ENCODE measurements around the gene PTH1R. TPM values are rescaled to one million over a fixed set of nuclear protein-coding genes. Genes with fewer than 3 reads are reported as not detected.

The PTH1R gene
- polyA plus RNA-seq, 3 donors from 2014 or later = not detected

DNA sequence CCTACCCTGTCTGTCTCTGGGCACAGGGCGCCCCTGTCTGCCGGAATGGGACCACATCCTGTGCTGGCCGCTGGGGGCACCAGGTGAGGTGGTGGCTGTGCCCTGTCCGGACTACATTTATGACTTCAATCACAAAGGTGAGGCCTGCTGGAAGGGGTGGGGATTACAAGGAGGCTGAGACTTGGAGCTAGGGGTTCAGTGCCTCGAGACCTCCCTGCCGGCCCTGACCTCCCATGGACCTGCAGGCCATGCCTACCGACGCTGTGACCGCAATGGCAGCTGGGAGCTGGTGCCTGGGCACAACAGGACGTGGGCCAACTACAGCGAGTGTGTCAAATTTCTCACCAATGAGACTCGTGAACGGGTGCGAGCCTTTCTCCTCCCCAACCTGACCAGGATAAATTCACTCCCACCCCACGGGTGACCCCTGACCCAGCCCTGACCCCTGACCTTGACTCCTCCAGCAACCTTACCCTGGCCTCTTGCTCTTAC, 20.4 kb downstream of the PTH1R start:
- DNase-seq = no peak
- Mint-ChIP-seq H3K4me3 (no peak overlapping the region), H3K4me1 (peaks cover 0 to 1% of the 10 kb centered on the region in 2 donors), H3K36me3 (no peaks in the 10 kb centered on the region), H3K27ac (no peak overlapping the region), H3K27me3 (ENCODE audit: low read depth in 3 of 3) (peaks cover 5 to 18% (median 7%) of the 10 kb centered on the region in 3 donors), H3K9me3 (no peaks in the 10 kb centered on the region)

DNA sequence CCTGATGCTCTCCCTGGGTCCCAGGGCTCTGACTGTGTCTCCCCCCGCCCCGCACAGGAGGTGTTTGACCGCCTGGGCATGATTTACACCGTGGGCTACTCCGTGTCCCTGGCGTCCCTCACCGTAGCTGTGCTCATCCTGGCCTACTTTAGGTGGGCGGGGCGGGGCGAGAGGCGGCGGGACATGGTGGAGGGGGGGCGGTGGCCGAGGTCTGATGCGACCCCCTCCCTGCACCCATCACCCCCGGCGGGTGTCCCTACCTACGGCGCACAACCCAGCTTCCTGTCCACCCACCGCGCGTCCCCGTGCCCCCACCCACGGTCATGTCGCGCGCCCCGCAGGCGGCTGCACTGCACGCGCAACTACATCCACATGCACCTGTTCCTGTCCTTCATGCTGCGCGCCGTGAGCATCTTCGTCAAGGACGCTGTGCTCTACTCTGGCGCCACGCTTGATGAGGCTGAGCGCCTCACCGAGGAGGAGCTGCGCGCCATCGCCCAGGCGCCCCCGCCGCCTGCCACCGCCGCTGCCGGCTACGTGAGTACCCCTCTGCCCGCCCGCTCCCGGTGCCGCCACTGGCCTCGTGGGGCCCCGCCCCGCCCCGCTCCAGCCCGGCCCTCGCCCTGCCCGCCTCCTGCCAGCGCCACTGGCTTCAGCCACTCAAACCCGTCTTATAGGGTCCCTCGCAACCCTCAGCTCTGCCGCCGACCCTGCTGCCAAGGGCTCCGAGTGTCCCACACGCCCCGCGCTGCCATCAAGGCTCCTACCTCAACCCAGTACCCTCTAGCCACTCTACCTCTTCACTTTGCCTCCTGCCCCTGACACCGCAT, 21.0 kb downstream of the PTH1R start:
- Mint-ChIP-seq H3K27ac (no peak overlapping the region), H3K9me3 (no peaks in the 10 kb centered on the region), H3K27me3 (ENCODE audit: low read depth in 3 of 3) (peaks cover 5 to 18% (median 6%) of the 10 kb centered on the region in 3 donors), H3K36me3 (no peaks in the 10 kb centered on the region), H3K4me1 (peaks cover 0 to 1% of the 10 kb centered on the region in 2 donors), H3K4me3 (peak overlapping the region in 2 of 5 donors; percentile 30 to 33)
- DNase-seq = no peak

DNA sequence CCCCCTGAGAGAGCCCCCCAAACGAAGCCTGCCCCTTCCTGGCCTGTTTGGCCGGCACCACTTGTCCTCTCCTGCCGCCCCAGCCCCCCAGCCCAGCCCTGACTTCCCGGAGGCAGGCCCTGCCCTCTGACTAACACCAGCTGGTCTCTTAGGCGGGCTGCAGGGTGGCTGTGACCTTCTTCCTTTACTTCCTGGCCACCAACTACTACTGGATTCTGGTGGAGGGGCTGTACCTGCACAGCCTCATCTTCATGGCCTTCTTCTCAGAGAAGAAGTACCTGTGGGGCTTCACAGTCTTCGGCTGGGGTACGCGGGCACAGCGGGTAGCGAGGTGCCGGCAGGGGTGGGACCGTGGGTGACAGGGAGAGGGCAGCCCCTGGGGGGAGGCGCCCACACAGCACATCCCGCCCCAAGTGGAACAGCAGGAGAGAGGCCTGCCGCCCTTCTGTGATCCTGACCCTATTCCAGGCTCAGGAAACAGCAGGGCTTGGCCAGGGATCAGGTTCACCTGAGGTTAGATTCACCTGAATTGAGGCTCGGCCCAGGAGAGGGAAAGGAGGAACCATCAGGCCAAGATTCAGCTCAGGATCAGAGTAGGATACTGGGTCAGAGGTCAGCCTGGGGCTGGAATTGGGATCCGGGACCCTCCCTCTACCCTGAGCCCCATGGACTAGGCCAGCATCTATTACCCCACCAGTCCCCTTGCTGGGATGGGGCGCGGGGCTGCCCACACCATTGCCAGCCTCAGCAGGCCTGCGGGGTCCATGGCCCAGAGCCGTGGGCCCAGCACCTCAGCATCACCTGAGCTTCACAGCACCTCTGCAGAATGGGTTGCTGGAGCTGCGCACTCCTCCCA, 21.9 kb downstream of the PTH1R start:
- Mint-ChIP-seq H3K4me3 (peak overlapping the region in 1 of 5 donors; percentile 33), H3K27me3 (ENCODE audit: low read depth in 3 of 3) (peaks cover 5 to 14% (median 7%) of the 10 kb centered on the region in 3 donors), H3K36me3 (no peaks in the 10 kb centered on the region), H3K4me1 (peaks cover 0 to 1% of the 10 kb centered on the region in 2 donors), H3K27ac (no peak overlapping the region), H3K9me3 (no peaks in the 10 kb centered on the region)
- no peak for DNase-seq

DNA sequence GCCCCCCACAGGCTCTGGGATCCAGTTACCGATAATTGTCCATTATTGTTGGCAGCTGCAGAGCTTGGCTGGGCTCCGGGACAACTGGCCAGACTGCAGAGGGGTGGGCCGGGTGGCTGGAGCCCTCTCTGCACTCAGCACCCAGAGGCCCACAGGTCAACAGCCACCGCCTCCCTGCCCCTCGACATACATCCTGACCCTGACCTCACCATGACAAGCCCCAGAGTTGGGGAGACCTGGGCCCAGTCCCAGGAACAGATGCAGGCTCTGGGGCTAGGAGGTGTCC, 22.4 kb downstream of the PTH1R start:
- DNase-seq = no peak
- Mint-ChIP-seq H3K9me3 (no peaks in the 10 kb centered on the region), H3K36me3 (no peaks in the 10 kb centered on the region)

DNA sequence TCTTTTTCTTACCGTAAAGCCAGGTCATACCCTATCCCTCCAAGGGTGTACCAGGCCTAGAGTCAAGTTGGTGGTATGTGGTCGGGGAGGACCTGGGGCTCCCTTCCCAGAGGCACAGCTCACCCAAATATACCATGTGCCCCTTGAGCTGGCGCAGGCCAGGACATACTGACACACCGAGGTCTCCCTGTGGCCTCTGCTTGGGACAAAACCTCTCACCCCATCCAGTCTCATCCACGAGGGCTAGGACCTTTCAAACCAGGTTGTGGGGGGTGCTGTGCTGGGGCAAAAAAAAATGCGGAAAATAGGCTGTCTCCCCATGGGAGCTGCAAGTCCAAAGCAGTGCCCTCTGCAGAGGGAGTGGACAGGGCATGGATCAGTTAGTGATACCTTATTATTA, 22.8 kb downstream of the PTH1R start:
- H3K4me3 Mint-ChIP-seq = no peak overlapping the region
- no peaks in the 10 kb centered on the region for H3K9me3 Mint-ChIP-seq
- DNase-seq = no peak
- no peaks in the 10 kb centered on the region for H3K4me1 Mint-ChIP-seq
- peaks cover 3 to 8% (median 8%) of the 10 kb centered on the region in 3 donors for H3K27me3 Mint-ChIP-seq (ENCODE audit: low read depth in 3 of 3)
- no peaks in the 10 kb centered on the region for H3K36me3 Mint-ChIP-seq
- no peak overlapping the region for H3K27ac Mint-ChIP-seq

More for the DNA sequence above, 22.4 kb downstream of the PTH1R start:
- H3K27ac Mint-ChIP-seq = no peak overlapping the region
- no peak overlapping the region for H3K4me3 Mint-ChIP-seq
- peaks cover 3 to 12% (median 8%) of the 10 kb centered on the region in 3 donors for H3K27me3 Mint-ChIP-seq (ENCODE audit: low read depth in 3 of 3)
- peaks cover 0 to 1% of the 10 kb centered on the region in 2 donors for H3K4me1 Mint-ChIP-seq

DNA sequence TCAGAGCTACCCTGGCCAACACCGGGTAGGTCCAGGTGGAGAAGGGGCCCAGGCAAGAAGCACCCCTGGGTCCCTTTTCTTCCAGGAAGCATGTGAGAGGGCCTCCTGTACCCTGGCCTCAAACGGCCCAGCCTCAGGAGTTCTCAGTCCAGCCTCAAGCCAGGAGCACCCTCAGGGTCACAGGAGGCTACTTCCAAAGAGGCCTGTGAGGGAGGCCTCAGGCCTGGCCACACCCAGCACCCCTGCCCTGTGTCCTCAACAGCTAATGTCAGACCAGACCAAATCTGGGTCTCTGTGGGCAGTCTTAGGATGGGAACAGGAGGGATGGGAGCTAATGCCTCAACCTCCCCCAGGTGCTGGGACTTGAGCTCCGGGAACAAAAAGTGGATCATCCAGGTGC, 23.5 kb downstream of the PTH1R start:
- H3K4me1 Mint-ChIP-seq = no peaks in the 10 kb centered on the region
- H3K4me3 Mint-ChIP-seq = no peak overlapping the region
- H3K27ac Mint-ChIP-seq = no peak overlapping the region
- no peak for DNase-seq
- H3K27me3 Mint-ChIP-seq (ENCODE audit: low read depth in 3 of 3) = peaks cover 2 to 8% (median 7%) of the 10 kb centered on the region in 3 donors
- no peaks in the 10 kb centered on the region for H3K36me3 Mint-ChIP-seq
- no peaks in the 10 kb centered on the region for H3K9me3 Mint-ChIP-seq

DNA sequence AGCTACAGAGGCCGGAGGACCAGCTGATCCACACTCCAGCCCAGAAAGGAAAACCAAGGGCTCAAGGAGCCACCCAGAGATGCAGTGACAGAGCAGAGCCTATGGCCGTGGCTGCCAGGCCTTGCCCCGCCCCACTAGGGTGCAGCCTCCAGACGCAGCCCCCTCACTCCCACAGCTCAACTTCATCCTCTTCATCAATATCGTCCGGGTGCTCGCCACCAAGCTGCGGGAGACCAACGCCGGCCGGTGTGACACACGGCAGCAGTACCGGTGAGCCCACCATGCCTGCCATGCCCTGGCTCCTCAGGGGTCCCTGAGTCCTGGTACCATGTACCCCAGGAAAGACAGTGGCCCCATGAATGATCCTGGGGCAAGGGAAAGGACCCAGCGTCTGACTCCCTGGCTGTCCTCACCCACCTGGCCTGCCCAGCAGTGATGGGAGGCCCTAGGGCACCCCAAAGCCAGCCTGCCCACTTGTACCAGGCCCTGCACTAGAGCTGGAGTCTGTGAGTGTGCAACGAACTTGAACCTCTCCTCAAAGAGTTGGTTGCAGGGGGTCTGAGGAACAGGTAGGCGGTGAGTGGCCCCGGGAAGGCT, 24.2 kb downstream of the PTH1R start:
- Mint-ChIP-seq H3K27ac (no peak overlapping the region), H3K27me3 (ENCODE audit: low read depth in 3 of 3) (peaks cover 2 to 8% (median 5%) of the 10 kb centered on the region in 3 donors), H3K36me3 (no peaks in the 10 kb centered on the region), H3K9me3 (no peaks in the 10 kb centered on the region), H3K4me1 (no peaks in the 10 kb centered on the region), H3K4me3 (no peak overlapping the region)
- DNase-seq = no peak

DNA sequence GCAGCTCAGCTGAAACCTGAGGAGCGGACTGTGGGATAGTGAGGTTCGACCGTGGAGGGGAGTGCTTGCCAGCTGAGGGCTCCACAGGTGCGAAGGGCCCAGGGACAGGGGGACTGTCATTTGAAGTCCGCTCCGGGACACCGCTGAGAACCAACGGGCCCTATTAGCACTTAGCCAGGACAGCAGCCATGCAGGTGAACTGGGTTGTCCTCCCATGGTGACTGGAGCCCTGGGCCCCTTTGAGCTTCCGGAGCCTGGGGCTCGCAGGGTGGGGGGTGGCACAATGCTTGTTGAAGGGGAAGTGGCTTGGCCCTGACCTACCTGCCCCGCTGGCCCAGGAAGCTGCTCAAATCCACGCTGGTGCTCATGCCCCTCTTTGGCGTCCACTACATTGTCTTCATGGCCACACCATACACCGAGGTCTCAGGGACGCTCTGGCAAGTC, 24.7 kb downstream of the PTH1R start:
- Mint-ChIP-seq H3K4me1 (no peaks in the 10 kb centered on the region), H3K9me3 (no peaks in the 10 kb centered on the region)
- DNase-seq = no peak

DNA sequence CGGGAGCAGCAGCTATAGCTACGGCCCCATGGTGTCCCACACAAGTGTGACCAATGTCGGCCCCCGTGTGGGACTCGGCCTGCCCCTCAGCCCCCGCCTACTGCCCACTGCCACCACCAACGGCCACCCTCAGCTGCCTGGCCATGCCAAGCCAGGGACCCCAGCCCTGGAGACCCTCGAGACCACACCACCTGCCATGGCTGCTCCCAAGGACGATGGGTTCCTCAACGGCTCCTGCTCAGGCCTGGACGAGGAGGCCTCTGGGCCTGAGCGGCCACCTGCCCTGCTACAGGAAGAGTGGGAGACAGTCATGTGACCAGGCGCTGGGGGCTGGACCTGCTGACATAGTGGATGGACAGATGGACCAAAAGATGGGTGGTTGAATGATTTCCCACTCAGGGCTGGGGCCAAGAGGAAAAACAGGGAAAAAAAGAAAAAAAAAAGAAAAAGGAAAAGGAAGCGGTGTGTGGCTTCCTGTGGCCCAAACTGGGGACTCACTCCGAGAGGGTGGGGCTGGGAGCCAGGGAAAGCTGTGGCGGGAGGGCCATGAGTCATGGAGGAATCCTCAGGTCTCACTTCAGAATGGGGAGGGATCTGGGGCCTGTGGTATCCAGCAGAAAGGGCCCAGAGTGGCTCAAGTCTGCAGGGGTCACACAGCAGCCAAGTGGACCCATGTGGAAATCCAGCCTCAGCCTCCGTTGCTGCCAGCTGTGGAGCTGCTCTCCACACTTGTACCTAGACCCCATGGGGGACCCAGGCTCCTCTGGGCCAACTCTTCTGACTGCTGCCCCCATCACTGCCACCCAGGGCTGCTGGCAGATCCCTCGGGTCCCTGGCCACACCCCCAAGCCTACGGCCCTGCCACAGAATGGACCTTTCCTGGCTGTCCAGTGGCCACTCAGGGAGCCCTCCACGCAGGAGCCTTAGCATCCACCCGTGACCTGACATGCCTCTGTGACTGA, 26.1 kb downstream of the PTH1R start:
- Mint-ChIP-seq H3K27ac (no peak overlapping the region), H3K4me1 (no peaks in the 10 kb centered on the region)
- no peak for DNase-seq

More for the DNA sequence above, 24.7 kb downstream of the PTH1R start:
- Mint-ChIP-seq H3K36me3 (no peaks in the 10 kb centered on the region), H3K27ac (no peak overlapping the region), H3K27me3 (ENCODE audit: low read depth in 3 of 3) (peaks cover 2 to 8% (median 5%) of the 10 kb centered on the region in 3 donors), H3K4me3 (no peak overlapping the region)

DNA sequence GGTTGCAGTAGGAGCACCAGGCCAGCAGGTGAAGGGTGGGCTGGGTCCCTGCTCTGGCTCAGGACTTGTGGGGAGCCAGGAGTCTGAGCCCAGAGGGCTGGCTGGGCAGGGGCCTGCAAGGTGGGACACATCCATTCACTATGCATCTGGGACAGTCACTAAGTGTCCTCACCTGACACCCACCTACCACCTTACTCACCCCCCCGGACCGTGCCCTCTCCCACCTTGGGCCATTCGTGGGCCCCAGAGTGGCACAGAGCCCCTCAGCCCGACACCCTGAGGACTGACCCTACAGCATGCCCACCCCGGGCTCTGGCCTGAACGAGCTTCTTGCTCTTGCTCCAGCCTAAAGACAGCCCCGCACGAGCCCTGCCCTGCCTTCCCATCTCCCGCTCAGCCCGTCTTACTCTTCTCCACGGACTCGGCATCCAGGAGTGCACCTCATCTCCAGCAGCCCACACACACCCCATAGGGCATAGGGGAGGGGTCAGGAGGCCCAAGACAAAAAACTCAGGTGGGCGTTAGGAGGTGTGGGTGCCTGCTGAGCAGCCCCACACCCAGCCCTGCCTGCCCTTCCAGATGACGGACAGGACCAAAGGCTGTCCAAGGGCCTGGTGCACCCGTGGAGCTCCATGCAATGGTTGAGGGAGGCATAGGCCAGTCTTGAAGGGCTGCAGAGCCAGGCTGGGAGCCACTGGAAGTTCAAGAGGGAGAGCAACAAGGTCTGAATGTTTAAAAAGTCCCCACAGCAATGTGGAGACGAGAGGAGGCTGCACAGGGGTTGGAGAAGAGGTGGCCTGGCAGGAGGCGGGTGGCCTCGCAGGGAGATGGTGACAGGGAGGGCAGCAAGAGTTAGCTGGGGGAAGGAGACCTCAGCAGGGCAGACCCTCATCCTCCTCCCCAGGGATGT, 27.0 kb downstream of the PTH1R start:
- Mint-ChIP-seq H3K27ac (peak overlapping the region in 2 of 6 donors; percentile 26 to 67), H3K4me3 (no peak overlapping the region), H3K36me3 (no peaks in the 10 kb centered on the region), H3K9me3 (no peaks in the 10 kb centered on the region), H3K27me3 (ENCODE audit: low read depth in 3 of 3) (peaks cover 0 to 8% (median 2%) of the 10 kb centered on the region in 3 donors), H3K4me1 (peaks cover 5% of the 10 kb centered on the region in 2 donors)
- DNase-seq = no peak

More for the DNA sequence above, 26.1 kb downstream of the PTH1R start:
- H3K9me3 Mint-ChIP-seq = no peaks in the 10 kb centered on the region
- no peaks in the 10 kb centered on the region for H3K36me3 Mint-ChIP-seq
- H3K4me3 Mint-ChIP-seq = no peak overlapping the region
- peaks cover 2 to 8% (median 2%) of the 10 kb centered on the region in 3 donors for H3K27me3 Mint-ChIP-seq (ENCODE audit: low read depth in 3 of 3)

DNA sequence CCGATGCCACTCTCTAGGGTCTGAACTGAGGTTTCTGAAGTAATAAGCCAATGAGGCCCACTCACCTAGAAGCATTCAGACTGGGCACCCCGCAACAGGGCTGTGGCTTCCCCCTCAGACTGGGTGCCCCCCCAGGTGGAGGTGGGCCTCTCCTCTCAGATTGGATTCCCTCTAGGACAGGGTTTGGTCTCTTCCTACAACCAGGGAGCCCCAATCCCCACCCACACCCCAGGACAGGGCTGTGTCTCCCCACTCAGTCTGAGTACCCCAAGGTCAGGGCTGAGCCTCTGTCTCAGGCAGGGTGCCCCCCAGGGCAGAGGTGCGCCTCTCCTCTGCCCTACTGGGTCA, 27.7 kb downstream of the PTH1R start:
- DNase-seq = no peak
- H3K36me3 Mint-ChIP-seq = no peaks in the 10 kb centered on the region
- H3K9me3 Mint-ChIP-seq = no peaks in the 10 kb centered on the region
- no peak overlapping the region for H3K27ac Mint-ChIP-seq
- peaks cover 0 to 8% (median 2%) of the 10 kb centered on the region in 3 donors for H3K27me3 Mint-ChIP-seq (ENCODE audit: low read depth in 3 of 3)
- H3K4me1 Mint-ChIP-seq = peaks cover 7 to 8% of the 10 kb centered on the region in 2 donors
- H3K4me3 Mint-ChIP-seq = no peak overlapping the region
